Esophagus muscularis mucosa (tissue), 4 donors: ENCODE results near the gene GALM. TPM values are rescaled to one million over a fixed set of nuclear protein-coding genes. Genes with fewer than 3 reads are reported as not detected.

Source experiments
- DNase-seq: peaks from one replicate; pipeline ENCODE4 v3.0.0-alpha.2; 2017; ENCODE audit errors: extremely low spot score
- H3K27ac ChIP-seq, 4 donors: fragments of 200-600 bp; sonication (generic); replicated peaks in 1 of 4; 1 replicate in 3 of 4; 2 replicates in 1 of 4; pipeline ENCODE4 v1.5.1; 2016 to 2019; ENCODE audit warnings: mild to moderate bottlenecking in 1 of 4
- H3K27me3 ChIP-seq, 4 donors: fragments of 200-600 bp; sonication (generic); one replicate each; pipeline versions ENCODE4 v1.5.1 to v1.6.0; 2016 to 2019
- H3K36me3 ChIP-seq, 4 donors: fragments of 200-600 bp; sonication (generic); one replicate each; pipeline ENCODE4 v1.5.1; 2016 to 2019
- H3K4me1 ChIP-seq, 4 donors: fragments of 200-600 bp; sonication (generic); one replicate each; pipeline ENCODE4 v1.5.1; 2016 to 2019
- H3K4me3 ChIP-seq, 4 donors: fragments of 200-600 bp; sonication (generic); 1 replicate in 2 of 4; 2 replicates in 2 of 4; pipeline ENCODE4 v1.5.1; 2016 to 2019; ENCODE audit warnings: mild to moderate bottlenecking in 4 of 4, moderate library complexity in 1 of 4
- H3K9me3 ChIP-seq, 4 donors: fragments of 200-600 bp; sonication (generic); 1 replicate in 3 of 4; 2 replicates in 1 of 4; pipeline ENCODE4 v1.5.1; 2016 to 2019
- CTCF ChIP-seq, 3 experiments: fragments of 200-600 bp in 2 of 3; fragments of 450-650 bp in 1 of 3; sonication (generic) in 2 of 3; IDR thresholded peaks; one replicate each; pipeline ENCODE4 v1.5.1; 2017 to 2019; ENCODE audit warnings: antibody characterized with exemption in 3 of 3, mild to moderate bottlenecking in 2 of 3, moderate library complexity in 1 of 3
- EP300 ChIP-seq: sonication (generic); formaldehyde crosslinking; IDR thresholded peaks from one replicate; pipeline ENCODE4 v1.6.1; 2017; ENCODE audit warnings: antibody characterized with exemption
- POLR2A ChIP-seq: fragments of 450-650 bp; IDR thresholded peaks from one replicate; pipeline ENCODE4 v1.6.1; 2017; ENCODE audit warnings: antibody characterized with exemption, moderate library complexity, mild to moderate bottlenecking, low read depth
- POLR2AphosphoS5 ChIP-seq, 2 donors: sonication (generic); formaldehyde crosslinking; IDR thresholded peaks; one replicate each; pipeline ENCODE4 v1.6.1; 2017; ENCODE audit warnings: antibody characterized with exemption in 2 of 2
- WGBS: methylation state at CpG from one replicate; pipeline ENCODE4 v1.1.5; 2018; 5-methylcytosine and 5-hydroxymethylcytosine counted together
- intact Hi-C: fragments of 100-400 bp; cut with DNase I; formaldehyde crosslinking; loops from one replicate; pipeline ENCODE4 v1.15.1; 2023
- total RNA-seq, 4 donors: library from RNA; depleted of rRNA; stranded (reverse); fragments of >200 nt; gene quantifications; one replicate each; pipeline versions ENCODE4 v1.1.0 to v1.2.1, GENCODE V29; 2016

GALM gene
- 10 to 100 TPM in 3 of 4 donors, 1 to 10 TPM in 1; 8.3 to 14.6 (median 11.6) TPM for total RNA-seq

- intact Hi-C loops, result loop anchor here (5.0 kb wide), 1 partner anchor 64 kb away; the partner anchor contains the start of gene HNRNPLL
- Histone ChIP-seq H3K27me3 (no peaks in the 10 kb centered on the region), H3K36me3 (no peaks in the 10 kb centered on the region), H3K27ac (peak within 1 kb of the TSS; percentile 63 to 79 (median 74)), H3K4me3 (peak within 1 kb of the TSS; percentile 59 to 65 (median 62)), H3K4me1 (peaks cover 13 to 37% (median 28%) of the 10 kb centered on the region in 4 donors), H3K9me3 (no peaks in the 10 kb centered on the region)
- TF ChIP-seq EP300, result no peak
- peak in 1 of 3 experiments; percentile 35 for TF ChIP-seq CTCF (IDR thresholded peaks at IDR 0.05)
- peak; percentile 72 to 85 for TF ChIP-seq POLR2AphosphoS5 (IDR thresholded peaks at IDR 0.05)
- TF ChIP-seq POLR2A, result no peak
- DNase-seq, result peak; percentile 92
- WGBS, result 2% methylated on average over 11 of the region's 26 CpGs
Measured at GRCh38 chr2:38665854-38666555, at the start of gene GALM. Gene GALM (plus strand): TSS chr2:38666114. CDS start chr2:38666162, 48 bp downstream.

- TF ChIP-seq POLR2A (no peak), CTCF (IDR thresholded peaks at IDR 0.05) (no peak), EP300 (no peak), POLR2AphosphoS5 (IDR thresholded peaks at IDR 0.05) (no peak)
- Histone ChIP-seq H3K4me3 (no peak overlapping the region), H3K36me3 (no peaks in the 10 kb centered on the region), H3K9me3 (no peaks in the 10 kb centered on the region), H3K27me3 (no peaks in the 10 kb centered on the region), H3K27ac (no peak overlapping the region), H3K4me1 (peaks cover 11 to 17% (median 14%) of the 10 kb centered on the region in 4 donors)
- DNase-seq, result no peak
- 73% methylated on average over 3 of the region's 3 CpGs for WGBS
- intact Hi-C loops, result no loop called here
Measured at GRCh38 chr2:38617301-38617700, 48.6 kb upstream of the GALM start.

GRCh38 chr2:38619458-38620164 is 46.3 kb upstream of the GALM start:
- Histone ChIP-seq H3K36me3 (no peaks in the 10 kb centered on the region), H3K27me3 (no peaks in the 10 kb centered on the region), H3K4me1 (peaks cover 11 to 17% (median 14%) of the 10 kb centered on the region in 4 donors), H3K27ac (no peak overlapping the region), H3K9me3 (no peaks in the 10 kb centered on the region), H3K4me3 (no peak overlapping the region)
- no peak for TF ChIP-seq EP300
- no peak for TF ChIP-seq CTCF (IDR thresholded peaks at IDR 0.05)
- TF ChIP-seq POLR2AphosphoS5 (IDR thresholded peaks at IDR 0.05), result no peak
- no peak for TF ChIP-seq POLR2A
- DNase-seq, result no peak
- intact Hi-C loops, result no loop called here
- 56% methylated on average over 4 of the region's 4 CpGs for WGBS

- intact Hi-C loops, result no loop called here
- H3K27ac ChIP-seq, result no peak overlapping the region
- H3K9me3 ChIP-seq, result no peaks in the 10 kb centered on the region
- H3K4me1 ChIP-seq, result peaks cover 11 to 17% (median 14%) of the 10 kb centered on the region in 4 donors
- WGBS, result 45% methylated on average over 7 of the region's 7 CpGs
- no peak for TF ChIP-seq EP300
- TF ChIP-seq POLR2AphosphoS5 (IDR thresholded peaks at IDR 0.05), result no peak
- no peak for TF ChIP-seq POLR2A
- no peak for TF ChIP-seq CTCF (IDR thresholded peaks at IDR 0.05)
- no peak overlapping the region for H3K4me3 ChIP-seq
- DNase-seq, result no peak
- no peaks in the 10 kb centered on the region for H3K27me3 ChIP-seq
- H3K36me3 ChIP-seq, result no peaks in the 10 kb centered on the region
Measured at GRCh38 chr2:38620282-38620977, 45.5 kb upstream of the GALM start.
